Activated CD4-positive, alpha-beta T cell treated with anti-CD3 and anti-CD28 coated beads for 36 hours (primary cell): ENCODE data around the gene MACROD2. TPM values are rescaled to one million over a fixed set of nuclear protein-coding genes. Genes with fewer than 3 reads are reported as not detected.

ENCODE experiments used
- ATAC-seq: fragments of 200-7000 bp; cut with Tn5 transposase; one replicate; pipeline ENCODE4 v1.10.0; 2021; ENCODE audit warnings: mild to moderate bottlenecking, moderate library complexity
- CTCF ChIA-PET: fragments of 350-600 bp; sonication (Branson Sonifier 250); formaldehyde crosslinking; loops from one replicate; lab custom pipeline; 2021; ENCODE audit warnings: antibody characterized with exemption; lab: Charles Lee
- POLR2A ChIA-PET: fragments of 350-600 bp; sonication (Branson Sonifier 250); formaldehyde crosslinking; loops from one replicate; lab custom pipeline; 2021; ENCODE audit warnings: antibody characterized with exemption, inconsistent platforms; lab: Charles Lee
- DNase-seq: peaks from one replicate; pipeline ENCODE4 v3.0.0-alpha.2; 2020
- H3K27ac Mint-ChIP-seq: one replicate; pipeline ENCODE4 v1.8.0; 2021; ENCODE audit warnings: mixed read lengths
- H3K27me3 Mint-ChIP-seq: one replicate; pipeline ENCODE4 v1.8.0; 2021; ENCODE audit warnings: mixed read lengths
- H3K36me3 Mint-ChIP-seq: one replicate; pipeline ENCODE4 v1.8.0; 2021; ENCODE audit warnings: low read depth, mixed read lengths
- H3K4me1 Mint-ChIP-seq: one replicate; pipeline ENCODE4 v1.8.0; 2021; ENCODE audit warnings: mixed read lengths
- H3K4me3 Mint-ChIP-seq: one replicate; pipeline ENCODE4 v1.8.0; 2021; ENCODE audit warnings: mild to moderate bottlenecking, moderate library complexity, mixed read lengths
- H3K9me3 Mint-ChIP-seq: one replicate; pipeline ENCODE4 v1.8.0; 2021; ENCODE audit warnings: low read depth, mixed read lengths
- intact Hi-C, 2 experiments: fragments of 100-400 bp; cut with DNase I in 1 of 2; cut with micrococcal nuclease in 1 of 2; formaldehyde crosslinking; loops; one replicate each; pipeline versions ENCODE4 v1.14.2 to v1.15.1; 2022 to 2024; cut with DNase I, micrococcal nuclease
- total RNA-seq, 2 experiments: library from RNA; stranded (reverse); gene quantifications; one replicate each; pipeline ENCODE4 v1.2.3, GENCODE V29; 2021

MACROD2 gene
- total RNA-seq, 2 experiments from 2014 or later = not detected

DNA sequence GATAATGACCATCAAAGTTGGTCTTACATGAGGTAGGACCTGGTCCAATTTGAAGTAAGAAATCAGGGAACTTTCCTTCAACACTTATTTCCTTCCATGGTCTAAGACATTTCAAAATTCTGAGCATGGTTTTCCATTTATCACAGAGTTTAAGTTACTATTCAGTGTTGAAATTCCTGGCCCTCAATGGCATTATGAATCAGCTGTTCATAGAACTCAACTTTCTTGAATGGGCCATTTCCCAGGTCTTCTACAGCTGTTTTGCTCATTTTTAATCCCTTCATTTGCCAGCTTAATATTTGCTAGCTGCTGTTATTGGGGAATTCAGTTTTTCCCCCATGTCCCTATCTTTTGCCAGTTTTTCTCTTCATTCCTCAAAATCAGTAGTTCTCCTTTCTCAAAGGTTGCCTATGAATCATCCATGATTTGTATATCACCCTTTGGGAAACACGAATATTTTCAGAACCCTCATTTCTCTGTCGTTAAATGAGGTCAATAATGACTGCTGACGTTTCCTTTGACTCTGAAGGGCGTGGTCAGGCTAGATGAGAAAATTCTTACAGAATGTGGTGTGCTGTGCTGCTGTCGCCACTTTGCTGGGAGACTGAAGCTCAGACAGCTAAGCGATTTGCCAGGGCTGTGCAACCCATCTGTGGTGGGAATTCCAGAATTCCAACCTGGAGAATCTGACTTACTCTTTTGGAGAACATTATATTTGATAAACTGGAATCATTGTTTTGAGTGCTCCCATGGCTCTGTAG lies 558.6 kb downstream of the MACROD2 start:
- Mint-ChIP-seq H3K27ac (no peak overlapping the region), H3K4me1 (no peaks in the 10 kb centered on the region), H3K9me3 (peaks cover 2% of the 10 kb centered on the region), H3K4me3 (no peak overlapping the region), H3K27me3 (no peaks in the 10 kb centered on the region), H3K36me3 (no peaks in the 10 kb centered on the region)
- POLR2A ChIA-PET = no interaction called here
- ATAC-seq (no peak), DNase-seq (no peak)
- intact Hi-C loops = no loop called here
- CTCF ChIA-PET = interaction anchor here (0.6 to 0.7 kb wide), 2 partner anchors 24 to 82 kb away, joined by 3 read pairs; no protein-coding TSS in a partner anchor

DNA sequence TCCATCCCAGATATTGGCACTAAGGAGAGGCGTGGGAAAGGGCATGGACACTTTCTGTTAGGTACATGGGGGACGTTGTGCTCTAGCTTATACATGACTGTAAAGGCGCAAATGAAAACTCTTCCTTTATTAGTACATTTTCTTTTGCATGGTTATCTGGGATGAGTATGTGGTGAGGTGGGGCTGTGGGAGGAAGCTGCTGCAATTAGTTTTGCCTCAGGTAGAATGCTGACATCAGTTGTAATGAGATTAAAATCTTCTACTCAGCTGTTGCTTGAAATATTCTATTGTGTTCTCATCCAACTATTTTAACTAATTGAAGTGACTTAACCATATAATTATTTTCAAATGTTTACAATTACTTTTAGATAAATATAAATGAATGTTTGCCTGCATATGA lies 560.4 kb downstream of the MACROD2 start:
- H3K4me1 Mint-ChIP-seq = no peaks in the 10 kb centered on the region
- H3K36me3 Mint-ChIP-seq = no peaks in the 10 kb centered on the region
- POLR2A ChIA-PET = no interaction called here
- H3K4me3 Mint-ChIP-seq = no peak overlapping the region
- peaks cover 2% of the 10 kb centered on the region for H3K9me3 Mint-ChIP-seq
- intact Hi-C loops = no loop called here
- DNase-seq (no peak), ATAC-seq (no peak)
- H3K27ac Mint-ChIP-seq = no peak overlapping the region
- CTCF ChIA-PET = no interaction called here
- no peaks in the 10 kb centered on the region for H3K27me3 Mint-ChIP-seq

DNA sequence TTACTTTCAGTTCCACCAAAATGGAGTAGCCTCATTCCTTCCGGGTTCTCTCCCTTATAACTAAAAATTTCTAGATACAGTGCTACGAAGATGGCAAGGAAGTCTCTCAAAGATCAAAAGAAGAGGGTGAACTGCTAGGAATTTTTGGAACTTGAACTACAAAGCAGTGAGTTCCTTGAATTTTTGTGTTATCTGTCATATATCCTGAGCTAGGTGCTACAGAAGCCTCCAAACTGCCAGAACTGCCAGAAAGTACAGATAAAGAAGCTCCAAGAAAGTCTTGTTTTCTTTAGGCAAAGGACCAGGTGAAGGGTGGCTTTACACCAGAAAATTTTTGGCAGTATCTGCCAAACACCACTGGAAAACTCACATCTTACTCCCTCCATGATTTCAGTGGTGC lies 560.9 kb downstream of the MACROD2 start:
- DNase-seq = no peak
- Mint-ChIP-seq H3K4me1 (no peaks in the 10 kb centered on the region), H3K9me3 (peaks cover 2% of the 10 kb centered on the region), H3K27ac (no peak overlapping the region), H3K27me3 (no peaks in the 10 kb centered on the region), H3K4me3 (no peak overlapping the region), H3K36me3 (no peaks in the 10 kb centered on the region)
- no peak for ATAC-seq
- POLR2A ChIA-PET = no interaction called here
- CTCF ChIA-PET = no interaction called here
- intact Hi-C loops = no loop called here

DNA sequence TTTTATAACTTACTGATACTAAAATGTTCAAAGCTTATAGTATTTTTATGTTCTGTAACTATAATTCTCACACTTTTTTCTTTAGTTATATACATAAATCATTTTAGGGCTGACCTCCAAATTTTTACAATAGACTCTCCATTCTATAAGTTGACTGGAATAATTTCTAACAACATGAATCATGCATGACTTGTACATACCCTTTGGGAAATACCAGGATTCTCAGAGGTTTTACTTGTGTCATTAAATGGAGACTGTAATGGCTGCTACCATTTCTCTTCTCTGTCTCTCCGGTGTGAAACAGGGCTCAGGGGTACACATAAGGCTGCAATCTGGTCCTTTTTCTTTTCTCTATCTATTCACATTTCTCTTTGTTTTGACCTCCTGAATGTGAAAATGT lies 564.3 kb downstream of the MACROD2 start:
- no peaks in the 10 kb centered on the region for H3K27me3 Mint-ChIP-seq
- H3K9me3 Mint-ChIP-seq = peaks cover 7% of the 10 kb centered on the region
- CTCF ChIA-PET = no interaction called here
- POLR2A ChIA-PET = no interaction called here
- H3K4me1 Mint-ChIP-seq = no peaks in the 10 kb centered on the region
- H3K27ac Mint-ChIP-seq = no peak overlapping the region
- H3K36me3 Mint-ChIP-seq = no peaks in the 10 kb centered on the region
- intact Hi-C loops = no loop called here
- no peak overlapping the region for H3K4me3 Mint-ChIP-seq
- DNase-seq = no peak
- no peak for ATAC-seq

DNA sequence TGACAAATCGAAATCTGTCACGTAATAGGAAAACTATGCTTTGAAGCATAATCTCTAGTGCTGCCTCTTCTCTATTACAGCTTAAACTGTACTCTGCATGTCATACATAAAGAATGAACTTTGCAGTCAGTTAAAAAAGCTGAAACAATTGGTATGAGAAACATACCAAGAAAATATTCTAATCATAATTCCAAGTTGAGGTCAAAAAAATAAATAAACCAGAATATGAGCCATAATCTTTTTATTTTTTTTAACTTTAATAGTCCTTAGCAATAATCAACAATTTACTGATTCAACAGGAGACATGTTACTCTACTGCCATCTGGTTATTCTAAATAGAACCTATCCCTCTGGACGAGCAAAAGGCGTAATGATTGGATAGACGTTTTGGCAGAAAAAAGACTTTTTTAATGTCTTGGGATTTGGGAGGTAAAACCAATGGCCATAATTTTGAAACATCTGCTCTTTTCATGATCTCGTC lies 566.5 kb downstream of the MACROD2 start:
- no peaks in the 10 kb centered on the region for H3K4me1 Mint-ChIP-seq
- no peak for DNase-seq
- H3K4me3 Mint-ChIP-seq = no peak overlapping the region
- intact Hi-C loops = no loop called here
- ChIA-PET CTCF (interaction anchor here (0.5 kb wide), 1 partner anchor 300 kb away, joined by 3 read pairs; no protein-coding TSS in a partner anchor), POLR2A (no interaction called here)
- H3K9me3 Mint-ChIP-seq = peaks cover 14% of the 10 kb centered on the region
- ATAC-seq = no peak
- no peaks in the 10 kb centered on the region for H3K27me3 Mint-ChIP-seq
- H3K36me3 Mint-ChIP-seq = no peaks in the 10 kb centered on the region
- H3K27ac Mint-ChIP-seq = no peak overlapping the region

DNA sequence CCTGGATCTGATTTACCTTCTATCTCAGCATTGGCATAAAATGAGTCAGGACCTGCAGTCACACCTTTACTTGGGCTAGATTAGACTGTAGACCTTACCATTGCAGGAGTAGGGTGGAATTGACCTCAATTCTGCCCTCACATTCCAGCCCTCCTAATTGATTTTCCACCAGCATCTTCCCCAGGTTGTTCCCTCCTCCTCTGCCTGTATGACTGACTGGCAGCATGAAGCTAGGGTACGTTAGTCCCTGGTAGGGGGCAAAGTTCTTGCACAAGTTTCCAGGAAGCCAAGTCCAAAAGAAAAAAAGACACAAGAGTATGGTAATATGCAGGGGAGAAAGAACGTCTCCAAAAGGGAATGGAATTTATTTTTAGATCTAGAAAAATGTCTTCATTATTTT lies 567.7 kb downstream of the MACROD2 start:
- H3K9me3 Mint-ChIP-seq = peaks cover 14% of the 10 kb centered on the region
- H3K36me3 Mint-ChIP-seq = no peaks in the 10 kb centered on the region
- no peak for ATAC-seq
- no peaks in the 10 kb centered on the region for H3K4me1 Mint-ChIP-seq
- intact Hi-C loops = no loop called here
- H3K27me3 Mint-ChIP-seq = no peaks in the 10 kb centered on the region
- no peak overlapping the region for H3K4me3 Mint-ChIP-seq
- no peak overlapping the region for H3K27ac Mint-ChIP-seq
- CTCF ChIA-PET = no interaction called here
- no peak for DNase-seq
- POLR2A ChIA-PET = no interaction called here

DNA sequence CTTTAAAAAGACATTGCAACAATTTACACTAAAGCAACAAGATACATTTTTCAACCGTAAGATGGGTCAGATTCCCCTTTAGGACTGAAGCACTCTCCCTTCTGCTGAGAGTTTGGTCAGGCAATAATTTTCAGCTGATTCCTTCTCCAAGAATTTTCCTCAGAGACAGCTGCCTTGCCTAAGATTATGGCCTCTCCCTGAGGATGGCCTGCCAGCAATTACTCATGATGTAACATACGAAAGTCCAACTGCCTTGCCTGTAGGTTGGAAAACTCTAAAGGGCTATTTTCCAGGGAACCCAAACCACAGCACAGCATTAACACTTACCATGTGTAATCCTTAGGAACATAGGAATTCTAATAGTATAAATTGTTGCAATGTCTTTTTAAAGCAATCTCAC lies 571.2 kb downstream of the MACROD2 start:
- no peaks in the 10 kb centered on the region for H3K4me1 Mint-ChIP-seq
- H3K36me3 Mint-ChIP-seq = no peaks in the 10 kb centered on the region
- no peak for ATAC-seq
- H3K27ac Mint-ChIP-seq = no peak overlapping the region
- H3K27me3 Mint-ChIP-seq = no peaks in the 10 kb centered on the region
- peaks cover 16% of the 10 kb centered on the region for H3K9me3 Mint-ChIP-seq
- intact Hi-C loops = no loop called here
- no peak overlapping the region for H3K4me3 Mint-ChIP-seq
- no peak for DNase-seq
- POLR2A ChIA-PET = no interaction called here
- CTCF ChIA-PET = no interaction called here

DNA sequence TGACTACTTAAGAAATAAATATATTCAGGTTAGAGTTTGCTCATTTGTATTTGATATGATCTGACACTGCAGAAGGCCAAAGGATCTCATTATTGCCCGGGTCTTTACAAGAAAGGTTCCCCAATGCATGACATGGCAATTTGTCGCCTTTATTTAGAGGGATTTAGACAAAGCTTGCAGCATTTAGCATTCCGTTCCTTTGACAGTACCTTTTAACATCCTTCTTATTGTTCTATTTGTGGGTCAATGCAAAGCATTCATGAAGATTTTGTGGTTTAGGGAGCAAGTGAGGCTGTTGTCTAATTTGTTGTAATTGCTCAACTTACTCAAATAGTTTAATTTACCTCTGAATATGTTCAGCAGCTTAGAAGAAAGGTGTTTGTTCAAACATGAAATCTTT lies 572.9 kb downstream of the MACROD2 start:
- ChIA-PET CTCF (no interaction called here), POLR2A (no interaction called here)
- ATAC-seq (no peak), DNase-seq (no peak)
- no peaks in the 10 kb centered on the region for H3K4me1 Mint-ChIP-seq
- H3K27ac Mint-ChIP-seq = no peak overlapping the region
- no peaks in the 10 kb centered on the region for H3K36me3 Mint-ChIP-seq
- intact Hi-C loops = no loop called here
- H3K27me3 Mint-ChIP-seq = no peaks in the 10 kb centered on the region
- peaks cover 20% of the 10 kb centered on the region for H3K9me3 Mint-ChIP-seq
- H3K4me3 Mint-ChIP-seq = no peak overlapping the region

DNA sequence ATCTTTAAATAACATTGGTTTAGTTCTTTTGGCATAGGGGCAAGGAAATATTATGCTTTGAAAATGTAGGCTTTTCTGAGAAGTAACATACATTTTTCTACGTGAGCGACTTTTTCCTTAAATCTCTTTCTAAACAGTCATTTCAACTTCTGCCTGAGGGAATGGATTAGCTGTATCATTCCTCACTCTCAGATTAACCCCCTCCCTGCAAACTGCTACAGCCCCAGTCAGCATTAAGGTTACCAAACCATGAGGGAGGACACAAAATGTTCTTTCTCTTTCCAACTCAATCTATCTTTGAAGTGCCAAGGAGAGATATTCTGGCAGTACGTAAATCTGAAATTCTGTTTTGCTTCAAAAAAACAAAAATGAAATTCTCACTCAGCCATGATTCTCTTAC lies 573.4 kb downstream of the MACROD2 start:
- POLR2A ChIA-PET = no interaction called here
- no peak overlapping the region for H3K27ac Mint-ChIP-seq
- intact Hi-C loops = no loop called here
- H3K27me3 Mint-ChIP-seq = no peaks in the 10 kb centered on the region
- DNase-seq = no peak
- H3K9me3 Mint-ChIP-seq = peaks cover 20% of the 10 kb centered on the region
- no peak overlapping the region for H3K4me3 Mint-ChIP-seq
- H3K36me3 Mint-ChIP-seq = no peaks in the 10 kb centered on the region
- CTCF ChIA-PET = no interaction called here
- no peaks in the 10 kb centered on the region for H3K4me1 Mint-ChIP-seq
- ATAC-seq = no peak

DNA sequence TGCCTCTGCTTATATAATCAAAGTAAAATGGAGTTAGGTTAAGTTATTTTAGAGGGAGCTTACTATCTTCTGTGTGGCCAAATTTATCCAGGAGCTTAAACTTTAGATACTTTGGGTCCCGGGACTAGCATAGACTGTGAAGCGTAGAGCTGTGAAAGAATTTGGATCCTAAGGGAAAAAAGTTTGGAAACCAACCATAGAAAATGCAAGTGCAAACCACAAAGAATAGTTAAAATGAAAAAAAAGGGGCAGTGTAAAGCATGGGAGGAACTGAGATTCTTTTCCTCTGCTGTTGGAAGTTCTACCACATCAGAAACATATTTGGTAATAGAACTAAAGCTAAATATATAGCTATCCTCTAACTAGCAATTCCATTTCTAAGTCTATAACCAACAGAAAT lies 574.3 kb downstream of the MACROD2 start:
- Mint-ChIP-seq H3K27me3 (no peaks in the 10 kb centered on the region), H3K4me3 (no peak overlapping the region), H3K36me3 (no peaks in the 10 kb centered on the region), H3K4me1 (no peaks in the 10 kb centered on the region), H3K27ac (no peak overlapping the region), H3K9me3 (peaks cover 15% of the 10 kb centered on the region)
- ATAC-seq (no peak), DNase-seq (no peak)
- CTCF ChIA-PET = no interaction called here
- POLR2A ChIA-PET = no interaction called here
- intact Hi-C loops = no loop called here

DNA sequence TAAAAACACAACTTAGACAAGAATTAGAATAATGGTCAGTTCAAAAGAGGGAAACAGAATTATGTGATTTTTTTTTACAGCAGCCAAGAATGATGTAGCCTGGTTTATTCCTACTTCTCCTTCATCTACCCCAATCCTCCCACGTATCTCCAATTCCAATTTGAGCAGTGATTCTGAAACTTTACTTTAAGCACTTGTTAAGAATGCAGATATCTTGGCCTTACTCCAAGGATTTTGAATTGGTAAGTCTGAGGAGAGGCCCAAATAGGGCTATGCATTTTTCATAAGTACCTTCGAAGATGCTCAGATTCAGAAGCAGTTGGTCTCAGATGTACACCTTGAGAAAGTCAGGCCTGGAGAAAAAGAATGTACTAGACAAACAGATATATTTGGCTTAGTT lies 575.5 kb downstream of the MACROD2 start:
- Mint-ChIP-seq H3K9me3 (peaks cover 8% of the 10 kb centered on the region), H3K4me3 (no peak overlapping the region), H3K4me1 (no peaks in the 10 kb centered on the region), H3K27ac (no peak overlapping the region), H3K36me3 (no peaks in the 10 kb centered on the region), H3K27me3 (no peaks in the 10 kb centered on the region)
- intact Hi-C loops = no loop called here
- ATAC-seq (no peak), DNase-seq (no peak)
- ChIA-PET CTCF (no interaction called here), POLR2A (no interaction called here)

DNA sequence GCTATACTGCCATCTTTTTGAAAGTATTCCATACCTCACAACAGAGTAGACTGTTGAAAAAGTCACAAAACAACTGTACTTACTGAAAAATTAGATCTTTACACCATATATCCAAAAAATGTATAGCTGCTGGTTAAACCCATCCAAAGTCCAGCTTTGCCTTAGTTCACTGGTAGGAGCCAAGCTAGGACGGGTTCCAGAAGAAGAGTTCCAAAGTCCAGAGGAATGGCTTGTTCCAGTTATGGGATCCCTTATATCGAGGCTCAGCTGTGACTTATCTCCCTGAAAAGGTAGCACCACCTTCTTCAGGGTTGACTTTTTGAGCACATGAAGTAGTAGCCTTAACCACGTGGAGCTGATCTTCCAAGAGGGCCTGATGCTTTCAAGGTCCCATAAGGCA lies 578.4 kb downstream of the MACROD2 start:
- H3K27me3 Mint-ChIP-seq = no peaks in the 10 kb centered on the region
- CTCF ChIA-PET = no interaction called here
- intact Hi-C loops = no loop called here
- H3K9me3 Mint-ChIP-seq = peaks cover 6% of the 10 kb centered on the region
- no peaks in the 10 kb centered on the region for H3K36me3 Mint-ChIP-seq
- H3K4me3 Mint-ChIP-seq = no peak overlapping the region
- H3K27ac Mint-ChIP-seq = no peak overlapping the region
- no peak for ATAC-seq
- POLR2A ChIA-PET = no interaction called here
- no peak for DNase-seq
- H3K4me1 Mint-ChIP-seq = no peaks in the 10 kb centered on the region
